WI38 (cell line): ENCODE measurements around the gene C4orf33.
A peak's percentile ranks its signal among the peaks of the same experiment; 100 is the strongest.

Source experiments
- H3K4me3 ChIP-seq: 2 replicates; pipeline ENCODE4 v1.5.1; 2011; ENCODE audit warnings: low read depth, mild to moderate bottlenecking, control low read depth, low read length
- CTCF ChIP-seq: IDR thresholded peaks from 2 replicates; pipeline ENCODE4 v1.5.1; 2012; ENCODE audit warnings: low read depth, mild to moderate bottlenecking, control low read depth, low read length

Gene C4orf33

GRCh38 chr4:129082302-129082701 lies 13.7 kb upstream of the C4orf33 start:
- no peak for TF ChIP-seq CTCF
- no peak overlapping the region for H3K4me3 ChIP-seq

- H3K4me3 ChIP-seq: no peak overlapping the region
- no peak for TF ChIP-seq CTCF
Observed at GRCh38 chr4:129085472-129085871, 10.5 kb upstream of the C4orf33 start.

- no peak overlapping the region for H3K4me3 ChIP-seq
- TF ChIP-seq CTCF: no peak
Observed at GRCh38 chr4:129087516-129087915, 8.4 kb upstream of the C4orf33 start.

GRCh38 chr4:129092631-129093190 lies 3.2 kb upstream of the C4orf33 start:
- peak overlapping the region; percentile 69 for H3K4me3 ChIP-seq

GRCh38 chr4:129093191-129093920 lies 2.6 kb upstream of the C4orf33 start, which contains the start of gene SCLT1:
Gene SCLT1 (minus strand): TSS chr4:129093539. CDS start chr4:129093103, 436 bp downstream.
- no peak for TF ChIP-seq CTCF
- peak within 1 kb of the TSS; percentile 69 for H3K4me3 ChIP-seq

More at GRCh38 chr4:129092631-129093190, 3.2 kb upstream of the C4orf33 start:
- TF ChIP-seq CTCF: no peak

GRCh38 chr4:129094347-129094746 lies 1.6 kb upstream of the C4orf33 start:
- TF ChIP-seq CTCF: no peak
- no peak overlapping the region for H3K4me3 ChIP-seq

- H3K4me3 ChIP-seq: no peak overlapping the region
- TF ChIP-seq CTCF: no peak
Observed at GRCh38 chr4:129098531-129099001, 2.6 kb downstream of the C4orf33 start.
